Measurements from ENCODE around the gene ARPC5L. TPM values are rescaled to one million over a fixed set of nuclear protein-coding genes. Genes with fewer than 3 reads are reported as not detected.
A peak's percentile ranks its signal among the peaks of the same experiment; 100 is the strongest.

ARPC5L gene
- total RNA-seq, 6 experiments from 2014 or later, result 15.2 to 25.7 (median 20.6) TPM

GRCh38 chr9:124869986-124870560 is 8.1 kb downstream of the ARPC5L start:
- 6% methylated on average over 11 of the region's 12 CpGs for WGBS (ENCODE audit: insufficient coverage, low coverage, low lambda C conversion rate, missing lambda C conversion rate)
- peaks cover 0 to 26% (median 7%) of the 10 kb centered on the region in 4 donors for H3K4me1 ChIP-seq
- peak in 2 of 3 donors; percentile 63 to 65 for DNase-seq
- intact Hi-C loops (cut with DNase I), result no loop called here
- H3K27ac ChIP-seq, result peak overlapping the region; percentile 67 to 92 (median 79)
- H3K9me3 ChIP-seq, result no peaks in the 10 kb centered on the region
- ATAC-seq, result peak; percentile 17 to 50 (median 24)
- TF ChIP-seq POLR2A (IDR thresholded peaks at IDR 0.05), result peak; percentile 39
- no peak for TF ChIP-seq CTCF (IDR thresholded peaks at IDR 0.05)
- H3K36me3 ChIP-seq, result peaks cover 0 to 14% (median 7%) of the 10 kb centered on the region in 4 donors
- H3K27me3 ChIP-seq, result no peaks in the 10 kb centered on the region
- peak overlapping the region; percentile 76 to 98 (median 85) for H3K4me3 ChIP-seq

- Histone ChIP-seq H3K4me1 (peaks cover 0 to 33% (median 7%) of the 10 kb centered on the region in 4 donors), H3K9me3 (no peaks in the 10 kb centered on the region), H3K4me3 (peak overlapping the region; percentile 76 to 98 (median 85)), H3K27me3 (no peaks in the 10 kb centered on the region), H3K36me3 (peaks cover 0 to 21% (median 10%) of the 10 kb centered on the region in 4 donors), H3K27ac (peak overlapping the region; percentile 67 to 92 (median 79))
- DNase-seq, result no peak
- 66% methylated on average over 3 of the region's 6 CpGs for WGBS (ENCODE audit: insufficient coverage, low coverage, low lambda C conversion rate, missing lambda C conversion rate)
- TF ChIP-seq CTCF (IDR thresholded peaks at IDR 0.05), result no peak
- no peak for TF ChIP-seq POLR2A (IDR thresholded peaks at IDR 0.05)
- ATAC-seq, result no peak
- intact Hi-C loops (cut with DNase I), result no loop called here
Measured at GRCh38 chr9:124870723-124871122, 8.8 kb downstream of the ARPC5L start.

- Histone ChIP-seq H3K4me3 (no peak overlapping the region), H3K27ac (peak overlapping the region in 1 of 3 donors; percentile 92), H3K4me1 (peaks cover 0 to 33% (median 7%) of the 10 kb centered on the region in 4 donors), H3K9me3 (no peaks in the 10 kb centered on the region), H3K36me3 (peaks cover 0 to 25% (median 12%) of the 10 kb centered on the region in 4 donors), H3K27me3 (no peaks in the 10 kb centered on the region)
- intact Hi-C loops (cut with DNase I), result no loop called here
- WGBS (ENCODE audit: insufficient coverage, low coverage, low lambda C conversion rate, missing lambda C conversion rate), result 81% methylated on average over 6 of the region's 11 CpGs
- DNase-seq (no peak), ATAC-seq (no peak)
- TF ChIP-seq POLR2A (IDR thresholded peaks at IDR 0.05) (no peak), CTCF (IDR thresholded peaks at IDR 0.05) (no peak)
Measured at GRCh38 chr9:124871156-124871561, 9.2 kb downstream of the ARPC5L start.

- WGBS (ENCODE audit: insufficient coverage, low coverage, low lambda C conversion rate, missing lambda C conversion rate), result no CpG with 5 or more reads among the region's 14 CpGs
- TF ChIP-seq POLR2A (IDR thresholded peaks at IDR 0.05) (no peak), CTCF (IDR thresholded peaks at IDR 0.05) (no peak)
- DNase-seq (no peak), ATAC-seq (no peak)
- H3K27ac ChIP-seq, result no peak overlapping the region
- H3K9me3 ChIP-seq, result no peaks in the 10 kb centered on the region
- no peaks in the 10 kb centered on the region for H3K27me3 ChIP-seq
- intact Hi-C loops (cut with DNase I), result no loop called here
- peaks cover 0 to 47% (median 22%) of the 10 kb centered on the region in 4 donors for H3K36me3 ChIP-seq
- peaks cover 0 to 26% (median 7%) of the 10 kb centered on the region in 4 donors for H3K4me1 ChIP-seq
- no peak overlapping the region for H3K4me3 ChIP-seq
Measured at GRCh38 chr9:124873664-124874063, 11.7 kb downstream of the ARPC5L start.

Data from right lobe of liver (tissue), 6 donors.